Type B pancreatic cell (in vitro differentiated cells): ENCODE data around the gene PROCA1. TPM values are rescaled to one million over a fixed set of nuclear protein-coding genes. Genes with fewer than 3 reads are reported as not detected.

ENCODE experiments used
- DNase-seq: peaks from one replicate; pipeline ENCODE4 v3.0.0; 2021; ENCODE audit warnings: mixed read lengths; ENCODE audit not compliant: unreplicated experiment; ENCODE audit errors: extremely low spot score
- H3K27ac Mint-ChIP-seq: 2 replicates; pipeline ENCODE4 v1.8.0; 2021; ENCODE audit warnings: mild to moderate bottlenecking, mixed read lengths
- H3K27me3 Mint-ChIP-seq: 2 replicates; pipeline ENCODE4 v1.8.0; 2021; ENCODE audit warnings: mixed read lengths
- H3K36me3 Mint-ChIP-seq: 2 replicates; pipeline ENCODE4 v1.8.0; 2021; ENCODE audit warnings: mixed read lengths
- H3K4me1 Mint-ChIP-seq: one replicate; pipeline ENCODE4 v1.8.0; 2021; ENCODE audit warnings: mixed read lengths; ENCODE audit not compliant: unreplicated experiment
- H3K4me3 Mint-ChIP-seq: 2 replicates; pipeline ENCODE4 v1.8.0; 2021; ENCODE audit warnings: mild to moderate bottlenecking, mixed read lengths
- H3K9me3 Mint-ChIP-seq: 2 replicates; pipeline ENCODE4 v1.8.0; 2021; ENCODE audit warnings: mixed read lengths
- CTCF ChIP-seq: fragments of 200-600 bp; sonication (generic); conservative IDR thresholded peaks from 2 replicates; pipeline ENCODE4 v1.5.0; 2021; ENCODE audit warnings: antibody characterized with exemption, mild to moderate bottlenecking
- total RNA-seq: library from RNA; stranded (reverse); gene quantifications from 2 replicates; pipeline ENCODE4 v1.2.1, GENCODE V29; 2021; ENCODE audit warnings: low replicate concordance

PROCA1 gene
- total RNA-seq, 1 donor from 2014 or later = 9.2 TPM

GRCh38 chr17:28657756-28658155 is 53.9 kb downstream of the PROCA1 start:
- no peak for TF ChIP-seq CTCF
- peaks cover 10% of the 10 kb centered on the region for H3K4me1 Mint-ChIP-seq
- H3K27me3 Mint-ChIP-seq = no peaks in the 10 kb centered on the region
- DNase-seq = no peak
- H3K27ac Mint-ChIP-seq = no peak overlapping the region
- no peak overlapping the region for H3K4me3 Mint-ChIP-seq
- peaks cover 22% of the 10 kb centered on the region for H3K36me3 Mint-ChIP-seq
- H3K9me3 Mint-ChIP-seq = no peaks in the 10 kb centered on the region

- no peak for TF ChIP-seq CTCF
- H3K9me3 Mint-ChIP-seq = no peaks in the 10 kb centered on the region
- no peak for DNase-seq
- no peak overlapping the region for H3K27ac Mint-ChIP-seq
- H3K27me3 Mint-ChIP-seq = no peaks in the 10 kb centered on the region
- H3K4me3 Mint-ChIP-seq = no peak overlapping the region
- peaks cover 13% of the 10 kb centered on the region for H3K36me3 Mint-ChIP-seq
- H3K4me1 Mint-ChIP-seq = no peaks in the 10 kb centered on the region
Measured at GRCh38 chr17:28655160-28655559, 56.5 kb downstream of the PROCA1 start.

Other genes with a start within 250 kb of the PROCA1 start
- gene SLC13A2, start 238.2 kb downstream of the PROCA1 start, total RNA-seq = 1.2 and 8.7 TPM in 2 replicates
- gene FOXN1, start 205.5 kb downstream of the PROCA1 start, total RNA-seq = 1.0 and 1.2 TPM in 2 replicates
- gene UNC119, start 159.3 kb downstream of the PROCA1 start, total RNA-seq = 40.2 and 52.2 TPM in 2 replicates
- gene PIGS, start 140.4 kb downstream of the PROCA1 start, total RNA-seq = 66.1 and 75.0 TPM in 2 replicates
- 7.1 and 12.6 TPM in 2 replicates for gene ALDOC, start 135.0 kb downstream of the PROCA1 start, total RNA-seq
- 30.9 and 88.3 TPM in 2 replicates for gene SPAG5, start 112.9 kb downstream of the PROCA1 start, total RNA-seq
- gene RSKR, start 97.7 kb downstream of the PROCA1 start, total RNA-seq = 17.5 and 27.7 TPM in 2 replicates
- 144 and 151 TPM in 2 replicates for gene BLTP2, start 66.7 kb downstream of the PROCA1 start, total RNA-seq
- gene SDF2, start 50.0 kb downstream of the PROCA1 start, total RNA-seq = 59.2 and 63.9 TPM in 2 replicates
- 61.3 and 69.2 TPM in 2 replicates for gene SUPT6H, start 49.7 kb downstream of the PROCA1 start, total RNA-seq
- gene RAB34, start 6.0 kb upstream of the PROCA1 start, total RNA-seq = 54.2 and 133 TPM in 2 replicates
- gene RPL23A, start 8.1 kb upstream of the PROCA1 start, total RNA-seq = 1,717 and 1,950 TPM in 2 replicates
- gene TLCD1, start 14.3 kb upstream of the PROCA1 start, total RNA-seq = 18.6 and 40.2 TPM in 2 replicates
- gene NEK8, start 16.9 kb upstream of the PROCA1 start, total RNA-seq = 8.7 and 9.5 TPM in 2 replicates
- gene TRAF4, start 32.1 kb upstream of the PROCA1 start, total RNA-seq = 219 and 327 TPM in 2 replicates
- gene FAM222B, start 130.9 kb upstream of the PROCA1 start, total RNA-seq = 28.7 and 38.8 TPM in 2 replicates
- 42.8 and 51.1 TPM in 2 replicates for gene ERAL1, start 143.1 kb upstream of the PROCA1 start, total RNA-seq
- 73.1 and 90.6 TPM in 2 replicates for gene FLOT2, start 185.8 kb upstream of the PROCA1 start, total RNA-seq
- 19.3 and 20.4 TPM in 2 replicates for gene DHRS13, start 191.2 kb upstream of the PROCA1 start, total RNA-seq
- 47.8 and 58.0 TPM in 2 replicates for gene PHF12, start 239.6 kb upstream of the PROCA1 start, total RNA-seq